HG03045 (cell line): ENCODE results near the gene ROCK2.
"Not testable (repeated sequence)": the region's sequence is repeated elsewhere in the genome, so short reads cannot be mapped to it uniquely, and the experiment has no call there.

Experiments
- ATAC-seq: cut with Tn5 transposase; IDR thresholded peaks from one replicate; pipeline ENCODE4 v1.9.1; 2021; ENCODE audit warnings: mild to moderate bottlenecking, moderate library complexity; ENCODE audit not compliant: unreplicated experiment

ROCK2 gene

DNA sequence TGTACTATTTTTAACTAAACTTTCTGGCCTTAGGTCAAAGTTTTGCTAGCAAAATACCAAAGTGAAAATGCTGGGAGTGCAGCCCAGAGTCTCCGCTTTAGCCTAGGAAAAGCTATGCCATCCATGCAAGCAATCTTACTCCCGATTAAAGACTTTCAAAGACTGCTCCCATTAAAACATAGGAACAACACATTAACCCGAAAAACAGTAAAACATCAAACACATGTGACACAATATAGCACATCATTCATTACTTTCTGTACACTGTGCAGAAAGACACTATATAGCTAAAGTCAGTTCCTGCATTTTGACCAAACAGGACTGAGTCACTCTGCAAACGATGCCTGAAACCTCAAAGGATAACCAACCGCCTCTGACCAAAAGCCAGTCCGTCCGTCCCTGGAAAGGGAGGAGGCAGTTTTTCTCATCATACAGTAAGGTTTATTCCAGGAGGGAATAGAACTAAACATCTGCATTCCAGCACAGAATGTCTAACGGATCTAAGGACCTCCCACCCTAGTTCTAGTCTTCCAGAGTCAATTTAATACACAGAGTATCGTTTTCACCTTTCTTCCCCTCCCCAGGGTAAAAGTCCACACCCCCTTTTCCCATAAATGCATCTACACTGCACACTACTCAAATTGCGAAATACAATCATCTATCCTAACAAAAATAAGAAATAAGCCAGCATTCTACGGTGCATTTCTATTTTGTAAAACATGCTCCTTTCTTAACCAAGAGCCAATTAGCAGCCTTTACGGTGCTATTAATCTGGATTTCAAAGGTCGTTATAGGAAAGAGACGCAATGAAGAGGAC, 1.7 kb downstream of the ROCK2 start:
- no peak for ATAC-seq

DNA sequence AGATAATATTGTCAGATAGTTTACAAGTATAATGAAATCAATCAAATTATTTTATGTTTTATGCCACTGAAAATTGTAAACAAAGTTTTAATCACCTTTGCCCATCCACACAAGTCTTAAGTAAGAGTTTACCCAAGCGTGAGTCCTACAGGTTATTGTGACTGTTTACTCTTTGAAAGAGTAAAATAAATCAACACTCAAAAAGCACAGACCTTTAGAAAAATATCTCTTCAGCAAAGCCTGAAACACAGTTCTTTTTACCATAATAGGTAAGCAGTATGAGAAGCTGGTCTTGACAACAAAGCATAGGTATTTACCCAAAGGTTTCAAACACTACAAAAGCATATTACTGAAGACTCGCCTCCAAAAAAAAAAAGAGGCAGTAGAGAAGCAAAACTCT, 3.7 kb downstream of the ROCK2 start:
- ATAC-seq = no peak

DNA sequence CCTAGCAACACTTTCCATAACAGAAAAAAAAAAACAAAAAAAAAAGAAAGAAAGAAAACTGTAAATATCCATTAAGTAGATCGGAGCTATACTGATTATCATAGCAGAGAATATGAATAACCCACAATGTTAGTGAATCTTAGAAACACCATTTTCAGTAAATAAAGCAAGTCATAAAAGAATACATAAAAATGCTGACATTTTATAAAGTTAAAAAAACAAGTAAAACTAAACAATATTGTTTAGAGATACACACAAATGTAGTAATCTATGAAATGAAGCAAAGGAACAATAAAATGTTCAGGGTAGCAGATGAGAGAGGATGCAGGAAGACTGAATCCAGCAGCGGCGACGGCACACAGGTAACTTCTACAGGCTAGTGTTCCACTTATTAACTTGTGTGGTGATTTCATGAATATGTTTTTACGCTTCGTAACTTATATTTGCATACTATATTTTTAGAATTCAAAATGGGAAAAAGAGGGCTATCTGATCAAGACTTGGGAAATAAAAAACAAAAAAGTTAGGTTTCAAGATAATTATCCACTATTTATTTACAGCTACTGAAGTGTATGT, 4.8 kb downstream of the ROCK2 start:
- no peak for ATAC-seq

DNA sequence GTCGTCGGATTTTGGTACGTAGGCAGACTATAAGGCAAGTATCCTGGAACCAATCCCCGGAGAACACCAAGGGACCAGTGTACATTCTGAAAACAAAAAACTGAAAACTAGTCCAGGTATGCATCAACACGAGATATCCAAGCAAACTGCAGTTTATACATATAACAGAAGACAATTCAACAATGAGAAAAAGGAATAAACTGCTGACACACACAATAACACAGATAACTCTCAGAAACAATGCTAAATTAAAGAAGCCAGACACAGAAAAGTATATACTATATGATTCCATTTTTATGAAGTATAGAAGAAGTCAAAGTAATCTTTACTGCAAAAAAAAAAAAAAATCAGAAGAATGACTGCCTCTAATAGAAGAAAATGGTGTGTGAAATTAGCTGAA, 5.9 kb downstream of the ROCK2 start:
- ATAC-seq = no peak

DNA sequence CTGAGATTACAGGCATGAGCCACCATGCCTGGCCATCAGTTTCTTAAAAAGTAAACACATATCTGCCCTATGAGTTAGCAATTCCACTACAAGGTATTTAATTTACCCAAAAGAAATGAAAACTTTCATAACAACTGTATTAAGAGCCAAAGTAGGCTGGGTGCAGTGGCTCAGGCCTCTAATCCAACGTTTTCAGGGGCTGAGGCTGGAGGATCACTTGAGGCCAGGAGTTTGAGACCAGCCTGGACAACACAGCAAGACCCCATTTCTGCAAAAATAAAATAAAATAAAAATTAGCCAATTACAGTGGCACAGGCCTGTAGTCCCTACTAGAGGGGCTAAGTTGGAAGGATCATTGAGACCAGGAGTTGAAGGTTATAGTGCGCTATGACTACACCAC, 6.5 kb downstream of the ROCK2 start:
- ATAC-seq = no peak

DNA sequence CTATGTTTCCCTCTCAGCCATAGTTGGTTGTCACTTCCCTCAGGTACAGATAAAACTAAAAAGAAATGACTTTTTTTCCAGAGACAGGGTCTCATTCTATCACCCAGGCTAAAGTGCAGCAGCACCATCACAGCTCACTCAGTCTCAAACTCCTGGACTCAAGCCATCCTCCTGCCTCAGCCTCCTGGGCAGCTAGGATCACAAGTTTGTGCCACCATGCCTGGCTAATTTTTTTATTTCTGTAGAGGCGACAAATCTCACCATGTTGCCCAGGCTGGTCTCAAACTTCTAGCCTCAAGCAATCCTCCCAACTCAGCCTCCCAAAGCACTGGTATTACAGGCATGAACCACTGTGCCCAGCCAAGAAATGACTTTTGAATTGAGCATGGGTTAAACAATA, 8.2 kb downstream of the ROCK2 start:
- ATAC-seq = no peak

DNA sequence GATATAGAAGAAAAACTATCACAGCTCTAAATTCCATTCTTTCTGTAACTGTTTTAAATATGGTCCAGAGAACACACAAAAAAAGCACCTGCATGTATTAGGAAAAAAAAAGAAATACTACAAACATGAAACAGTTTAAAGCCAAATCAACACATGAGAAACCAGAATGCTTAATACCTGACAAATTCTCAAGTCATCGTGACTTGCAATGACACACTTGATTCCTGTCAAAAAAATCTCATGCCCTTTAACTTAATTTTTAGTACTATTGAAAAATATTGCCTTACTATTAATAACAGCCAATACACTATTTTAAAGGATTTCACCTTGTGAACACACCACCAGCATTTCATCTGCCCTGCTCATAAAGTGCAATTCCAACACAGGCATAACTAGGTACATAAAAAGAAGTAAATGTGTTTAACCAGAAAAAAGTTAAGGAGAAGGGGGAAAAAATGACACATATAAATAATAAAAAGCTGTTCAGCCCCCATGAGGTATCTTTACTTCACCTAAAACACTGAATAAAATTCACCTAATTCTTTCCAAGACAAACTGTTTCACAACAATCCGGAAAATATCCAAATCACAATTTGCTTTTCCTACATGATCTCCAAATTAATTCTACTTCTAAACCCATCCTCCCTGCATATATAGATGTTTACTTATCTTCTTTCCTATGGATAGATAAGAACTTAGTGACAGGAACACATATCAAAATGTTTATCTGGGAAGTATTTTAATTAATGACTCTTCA, 10.8 kb downstream of the ROCK2 start:
- no peak for ATAC-seq

DNA sequence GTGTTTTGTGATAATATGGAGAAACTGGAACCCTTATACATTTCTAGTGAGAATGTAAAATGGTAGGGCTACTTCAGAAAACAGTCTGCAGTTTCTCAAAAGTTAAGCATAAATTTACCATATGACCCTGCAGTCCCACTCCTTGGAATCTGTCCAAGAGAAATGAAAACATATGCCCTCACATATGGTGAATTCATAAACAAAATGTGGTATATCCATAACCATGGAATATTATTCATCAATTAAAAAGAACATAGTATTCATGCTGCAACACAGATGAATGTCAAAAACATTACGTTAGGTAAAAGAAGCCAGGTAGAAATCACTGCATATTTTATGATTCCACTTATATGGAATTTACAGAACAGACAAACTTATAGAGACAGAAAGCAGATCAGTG, 11.8 kb downstream of the ROCK2 start:
- ATAC-seq = no peak

DNA sequence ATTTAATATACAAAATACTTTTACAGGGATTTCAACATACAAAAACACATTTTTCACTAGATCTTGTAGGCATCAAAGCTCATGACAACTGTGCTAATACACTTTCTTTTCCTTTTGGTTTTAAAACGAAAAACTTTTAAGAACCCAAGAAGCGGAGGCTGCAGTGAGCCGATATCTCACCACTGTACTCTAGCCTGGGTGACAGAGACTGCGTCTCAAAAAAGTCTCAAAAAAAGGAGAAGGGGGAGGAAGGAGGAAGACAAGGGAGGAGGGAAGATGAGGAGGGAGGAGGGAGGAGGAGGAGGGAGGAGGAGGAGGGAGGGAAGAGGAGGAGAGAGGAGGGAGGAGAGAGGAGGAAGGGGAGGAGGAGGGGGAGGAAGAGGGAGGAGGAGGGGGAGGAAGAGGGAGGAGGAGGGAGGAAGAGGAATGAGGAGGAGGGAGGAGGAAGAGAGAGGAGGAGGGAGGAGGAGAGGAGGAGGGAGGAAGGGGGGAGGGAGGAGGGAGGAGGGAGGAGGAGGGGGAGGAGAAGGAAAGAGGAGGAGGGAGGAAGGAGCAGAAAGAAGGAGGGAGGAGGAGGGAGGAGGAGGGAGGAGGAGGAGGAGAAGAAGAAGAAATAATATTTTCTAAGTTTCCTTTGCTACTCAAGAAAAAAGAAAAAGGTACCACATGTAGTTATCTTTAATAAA, 13.8 kb downstream of the ROCK2 start:
- ATAC-seq = no peak

DNA sequence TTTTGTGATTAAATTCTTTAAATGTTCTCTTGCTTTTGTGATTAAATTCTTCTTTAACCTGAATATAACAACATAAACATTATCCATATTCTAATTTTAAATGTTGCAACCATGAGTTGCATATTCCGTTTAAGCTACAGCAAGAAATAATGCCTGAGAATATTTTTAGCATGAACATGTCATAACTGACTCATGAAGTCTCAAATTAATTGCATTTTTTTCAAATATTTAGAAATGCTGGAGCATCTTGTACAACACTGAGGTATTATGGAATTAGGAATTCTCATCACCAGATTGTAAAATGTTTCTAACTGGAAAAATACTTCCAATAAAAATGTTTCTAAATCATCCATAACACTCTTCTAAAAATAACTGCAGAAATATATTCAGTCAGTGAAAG, 14.7 kb downstream of the ROCK2 start:
- ATAC-seq = no peak

DNA sequence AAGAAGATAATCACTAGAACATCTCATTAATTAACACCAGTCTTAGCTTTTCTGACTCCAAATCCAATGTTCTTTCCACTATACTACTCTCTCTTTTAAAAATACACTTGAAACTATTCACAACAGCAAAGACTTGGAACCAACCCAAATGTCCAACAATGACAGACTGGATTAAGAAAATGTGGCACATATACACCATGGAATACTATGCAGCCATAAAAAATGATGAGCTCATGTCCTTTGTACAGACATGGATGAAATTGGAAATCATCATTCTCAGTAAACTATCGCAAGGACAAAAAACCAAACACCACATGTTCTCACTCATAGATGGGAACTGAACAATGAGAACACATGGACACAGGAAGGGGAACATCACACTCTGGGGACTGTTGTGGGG, 15.9 kb downstream of the ROCK2 start:
- ATAC-seq = not testable (repeated sequence)

DNA sequence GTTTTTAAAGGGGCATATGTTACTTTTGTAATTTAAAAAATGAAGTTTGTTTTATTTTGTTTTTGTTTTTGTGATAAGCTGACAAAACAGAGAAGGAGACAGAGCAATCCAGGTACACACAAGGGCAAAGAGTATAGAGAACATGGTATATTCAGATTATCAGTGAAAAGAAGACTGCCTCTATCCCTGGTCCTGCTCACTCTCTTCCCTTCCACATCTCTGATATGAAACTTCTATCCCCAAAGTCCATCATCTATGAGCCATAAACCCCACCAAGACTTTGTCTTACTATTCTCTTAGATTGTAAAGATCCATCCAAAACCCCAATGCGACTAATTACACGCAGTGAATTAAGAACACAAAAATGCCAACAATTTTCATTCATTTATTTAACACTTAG, 16.6 kb downstream of the ROCK2 start:
- ATAC-seq = no peak

DNA sequence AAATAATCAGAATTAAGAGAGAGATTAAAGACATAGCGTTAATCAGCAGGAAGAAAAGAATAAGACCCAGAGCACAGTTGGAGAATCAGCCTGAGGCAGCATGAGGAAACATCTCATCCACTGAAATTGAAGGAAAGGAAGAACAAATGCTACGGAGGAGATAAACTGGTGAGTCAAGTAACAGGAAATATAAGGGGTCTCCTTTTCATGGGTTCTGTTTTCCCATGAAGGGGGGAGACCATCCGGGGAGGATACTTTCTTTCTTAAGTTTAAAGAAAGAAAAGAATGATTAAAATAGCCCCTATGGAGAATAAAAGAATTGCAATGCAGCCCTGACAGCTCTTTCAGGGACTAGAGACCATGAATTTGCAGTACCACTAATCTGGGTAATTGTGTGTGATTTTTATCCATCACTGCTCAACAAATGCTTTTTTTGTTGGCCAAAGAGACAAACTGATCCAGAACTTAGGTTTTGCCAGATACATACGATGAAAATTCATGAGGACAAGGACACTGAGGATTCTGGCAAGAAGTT, 17.7 kb downstream of the ROCK2 start:
- no peak for ATAC-seq

DNA sequence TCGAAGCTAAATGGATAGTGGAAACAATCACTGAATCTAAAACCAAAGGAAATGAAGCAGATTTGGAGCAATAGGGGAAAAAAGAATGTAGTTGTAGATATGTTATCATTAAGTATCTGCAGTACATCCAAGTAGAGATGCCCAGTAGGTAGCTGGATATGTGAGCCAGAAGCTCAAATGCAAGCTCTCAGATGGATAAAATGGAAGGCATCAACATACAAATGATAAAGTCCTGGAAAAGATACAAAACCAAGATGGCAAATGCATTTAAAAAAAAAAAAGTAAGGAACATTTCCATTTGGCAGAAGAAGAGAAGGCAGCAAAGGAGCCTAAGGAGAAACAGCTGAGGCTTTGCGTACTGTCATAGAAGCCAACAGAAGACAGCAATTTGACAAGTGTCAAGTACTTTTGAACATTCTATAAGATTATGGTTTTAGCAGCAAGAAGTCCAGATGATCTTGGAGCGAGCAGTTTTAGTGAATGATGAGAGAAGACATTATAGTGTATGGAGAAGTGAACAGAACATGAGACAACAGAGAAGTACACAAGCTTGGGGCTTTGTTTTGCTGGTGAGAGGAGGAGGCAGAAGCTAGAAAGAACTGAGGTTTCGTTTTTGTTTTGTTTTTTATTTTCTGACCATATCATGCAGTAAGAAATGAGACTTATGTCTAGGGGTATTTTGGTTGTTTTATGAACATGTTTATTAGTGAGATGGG, 18.3 kb downstream of the ROCK2 start:
- no peak for ATAC-seq

DNA sequence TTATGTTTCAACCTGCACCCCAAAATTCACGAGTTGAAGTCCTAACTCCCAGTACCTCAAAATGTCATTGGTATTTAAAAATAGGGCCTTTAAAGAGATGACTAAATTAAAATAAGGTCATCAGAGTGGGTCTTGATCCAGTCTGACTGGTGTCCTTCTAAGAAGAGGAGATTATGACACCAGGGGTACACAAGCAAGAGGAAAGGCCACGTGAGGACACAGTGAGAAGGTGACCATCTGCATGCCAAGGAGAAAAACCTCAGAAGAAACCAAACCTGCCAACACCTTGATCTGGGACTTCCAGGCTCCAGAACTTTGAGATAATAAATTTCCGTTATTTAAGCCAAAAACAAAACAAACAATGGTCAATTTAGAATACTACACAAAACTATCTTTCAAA, 22.6 kb downstream of the ROCK2 start:
- no peak for ATAC-seq

DNA sequence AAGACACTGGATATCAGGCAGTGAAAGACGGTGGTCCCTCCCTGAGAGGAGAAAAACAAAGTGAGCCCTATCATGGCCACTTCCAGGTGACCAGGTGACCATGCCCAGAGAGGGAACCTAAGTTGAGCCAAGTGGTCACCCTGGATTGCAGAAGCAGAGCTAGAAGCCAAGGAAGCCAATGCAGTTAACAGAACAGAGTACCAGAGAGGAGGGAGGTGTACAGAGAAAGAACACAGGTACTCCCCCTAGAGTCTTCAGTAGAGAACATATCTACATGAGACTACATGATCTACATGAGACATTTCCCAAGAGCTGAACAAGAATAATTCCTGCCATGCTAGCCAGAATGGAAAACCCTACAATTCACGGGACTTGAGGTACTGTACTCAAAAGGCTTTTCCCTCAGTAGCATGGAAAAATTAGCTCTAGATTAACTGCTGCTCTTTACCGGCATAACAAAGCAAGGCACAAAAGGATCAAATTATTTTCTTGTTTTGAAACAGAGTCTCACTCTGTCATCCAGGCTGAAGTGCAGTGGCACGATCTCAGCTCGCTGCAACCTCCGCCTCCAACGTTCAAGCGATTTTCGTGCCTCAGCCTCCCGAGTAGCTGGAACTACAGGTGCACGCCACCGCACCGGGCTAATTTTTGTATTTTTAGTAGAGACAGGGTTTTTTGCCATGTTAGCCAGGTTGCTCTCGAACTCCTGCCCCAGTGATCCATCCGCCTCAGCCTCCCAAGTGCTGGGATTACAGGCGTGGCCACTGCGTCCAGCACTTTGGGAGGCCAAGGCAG, 23.5 kb downstream of the ROCK2 start:
- ATAC-seq = no peak

DNA sequence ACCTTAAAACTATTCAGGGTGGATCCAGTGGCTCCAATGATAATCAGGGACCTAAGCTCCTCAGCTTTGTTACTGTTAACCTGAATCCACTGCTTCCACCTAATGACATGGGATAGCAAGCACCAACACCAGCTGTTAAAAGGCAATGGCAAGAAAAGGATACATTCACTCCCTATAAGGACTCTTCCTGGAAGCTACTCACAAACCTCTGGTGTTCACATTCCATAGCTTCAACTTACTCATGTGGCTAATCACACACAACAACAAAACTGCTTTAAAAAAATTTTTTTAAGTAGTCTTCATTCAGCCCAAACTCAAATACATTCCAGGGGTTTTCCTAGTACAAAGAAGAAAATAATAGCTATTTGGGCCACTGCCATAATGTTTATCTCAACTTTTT, 24.5 kb downstream of the ROCK2 start:
- ATAC-seq = no peak

DNA sequence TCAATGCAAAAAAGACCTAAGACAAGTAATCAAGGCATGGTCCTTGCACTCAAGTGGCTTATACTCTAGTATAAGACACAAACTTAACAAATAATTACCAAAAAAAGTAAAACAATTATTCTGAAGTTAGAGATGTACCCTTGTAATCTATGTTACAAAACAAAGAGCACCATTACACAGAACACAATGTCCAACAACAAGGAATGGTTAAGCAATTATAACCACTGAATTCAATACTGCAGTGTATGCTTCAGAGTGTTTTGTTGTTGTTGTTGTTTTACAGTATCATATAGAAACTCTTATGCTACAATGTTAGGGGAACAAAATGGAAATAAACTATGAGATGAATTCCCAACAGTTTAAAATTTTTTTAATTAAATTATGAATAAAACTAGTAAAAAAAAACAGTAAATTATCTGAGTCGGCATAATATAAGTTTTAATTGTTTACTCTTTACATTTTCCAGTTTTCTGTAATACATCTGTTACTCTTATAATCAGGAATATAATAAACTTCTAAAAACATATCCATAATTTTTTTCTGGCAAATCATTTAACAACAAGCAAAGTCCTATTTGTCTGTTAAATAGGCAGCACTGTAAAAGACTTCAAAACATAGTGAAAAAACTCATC, 29.2 kb downstream of the ROCK2 start:
- no peak for ATAC-seq

DNA sequence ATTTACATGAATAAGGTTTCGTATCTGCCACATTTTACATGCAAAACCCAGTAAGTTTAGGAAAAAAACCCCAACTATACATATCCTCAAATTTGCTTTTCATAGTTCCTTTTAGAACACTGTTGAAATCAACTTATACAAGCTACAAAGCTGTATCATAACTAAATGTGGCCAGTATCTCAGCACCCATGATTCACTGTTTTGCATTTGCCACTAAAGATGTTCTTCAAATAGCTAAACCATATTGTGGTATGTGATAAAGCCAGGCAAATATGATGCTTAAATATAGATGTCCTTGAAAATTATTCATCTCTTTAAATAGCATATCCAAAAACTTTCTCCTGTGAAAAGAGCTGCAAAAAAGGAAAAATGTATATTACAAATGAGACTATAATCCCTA, 29.9 kb downstream of the ROCK2 start:
- no peak for ATAC-seq
